HG02798 (cell line): Measurements from ENCODE around the gene LY6G5C.

ENCODE experiments used
- ATAC-seq: cut with Tn5 transposase; IDR thresholded peaks from one replicate; pipeline ENCODE4 v1.9.1; 2021; ENCODE audit warnings: mild to moderate bottlenecking; ENCODE audit not compliant: unreplicated experiment, poor library complexity

The LY6G5C gene

GRCh38 chr6:31692353-31692752 is 11.5 kb upstream of the LY6G5C start:
- ATAC-seq: no peak

GRCh38 chr6:31691564-31692108 is 10.8 kb upstream of the LY6G5C start:
- no peak for ATAC-seq

- no peak for ATAC-seq
Observed at GRCh38 chr6:31691078-31691463, 10.2 kb upstream of the LY6G5C start.

- ATAC-seq: no peak
Observed at GRCh38 chr6:31690231-31691077, 9.6 kb upstream of the LY6G5C start.

DNA sequence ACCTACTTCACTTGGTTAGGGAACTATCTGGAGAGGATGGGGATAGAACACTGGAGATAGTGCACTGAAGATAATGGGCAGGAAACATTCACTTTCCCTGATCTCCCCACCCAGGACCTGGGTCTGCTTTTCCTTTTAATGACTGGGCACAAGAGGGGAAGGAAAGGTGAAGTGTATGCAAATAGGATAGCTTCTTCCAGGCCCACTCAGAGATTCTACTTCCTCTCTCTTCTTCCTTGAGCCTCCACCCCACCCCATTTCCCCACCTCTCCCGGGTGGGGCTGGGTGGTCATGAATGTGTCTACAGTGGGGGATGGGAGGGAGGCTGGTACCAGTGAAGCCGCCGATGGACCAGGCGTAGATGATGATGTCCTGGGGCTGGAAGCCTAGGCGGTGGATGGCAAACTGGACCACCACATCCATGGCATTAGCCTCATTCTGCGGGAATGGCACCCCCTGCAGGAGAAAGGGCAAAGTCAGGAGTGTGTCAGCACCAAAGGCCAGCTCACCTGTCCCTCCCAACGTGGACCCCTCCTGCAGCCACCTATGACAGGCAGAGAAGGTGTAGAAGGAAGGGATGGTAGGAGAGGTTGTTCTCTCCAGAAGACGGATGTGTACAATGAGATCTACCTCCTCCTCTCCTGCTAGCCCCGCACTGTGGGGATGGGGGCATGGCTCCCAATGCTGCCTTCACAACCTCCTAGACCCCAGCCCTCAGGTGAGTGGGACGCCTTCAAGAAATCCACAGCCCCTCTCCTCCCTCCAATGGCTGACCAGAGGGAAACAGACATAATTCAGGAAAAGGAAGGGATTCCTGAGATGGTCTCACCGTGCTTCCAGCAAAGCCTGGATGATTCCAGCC is 8.6 kb upstream of the LY6G5C start:
- ATAC-seq: no peak

GRCh38 chr6:31687860-31688693 is 7.2 kb upstream of the LY6G5C start:
- no peak for ATAC-seq

DNA sequence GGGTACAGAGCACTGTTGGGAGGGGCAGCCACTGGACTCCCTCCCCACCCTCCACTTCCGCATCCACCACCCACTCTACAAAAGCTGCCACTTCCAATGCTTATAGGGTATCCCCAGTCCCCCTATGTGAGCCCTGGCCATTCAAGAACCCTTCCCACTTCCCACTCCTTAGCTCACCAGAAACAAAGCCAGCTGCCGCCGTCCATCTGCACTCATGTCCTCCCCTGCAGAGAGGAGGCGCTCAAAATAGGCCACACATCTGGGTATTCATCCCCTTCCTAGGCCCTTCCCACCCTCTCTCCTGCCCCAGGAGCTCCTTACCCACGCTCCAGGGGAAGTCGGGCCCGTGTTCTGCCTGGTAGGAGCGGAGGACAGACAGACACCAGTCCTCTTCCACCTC is 6.5 kb upstream of the LY6G5C start:
- ATAC-seq: no peak

- no peak for ATAC-seq
Observed at GRCh38 chr6:31686483-31686882, 5.6 kb upstream of the LY6G5C start.

- ATAC-seq: no peak
Observed at GRCh38 chr6:31683591-31683990, 2.7 kb upstream of the LY6G5C start.

- ATAC-seq: peak; percentile 33
Observed at GRCh38 chr6:31681135-31681671, 336 bp upstream of the LY6G5C start.

- ATAC-seq: no peak
Observed at GRCh38 chr6:31677955-31678354, 2.9 kb downstream of the LY6G5C start.

DNA sequence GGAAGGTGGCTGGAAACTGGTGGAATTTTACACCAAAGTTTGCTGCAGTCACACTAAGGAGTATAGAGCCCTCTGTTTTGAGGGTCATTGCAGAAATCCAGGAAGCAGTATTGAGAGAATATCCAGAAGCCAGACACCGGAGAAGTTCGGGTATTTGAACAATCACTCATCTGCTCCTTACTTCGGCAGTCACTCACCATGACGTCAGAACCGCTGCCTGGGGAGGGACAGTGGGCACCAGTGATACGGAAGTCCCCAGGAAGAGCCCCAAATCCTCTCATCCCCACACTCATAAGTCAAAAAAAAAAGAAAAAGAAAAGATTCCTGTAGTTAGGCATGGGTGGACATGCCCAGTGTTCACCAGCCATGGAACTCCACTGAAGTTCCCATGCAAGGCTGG is 4.0 kb downstream of the LY6G5C start:
- ATAC-seq: no peak

DNA sequence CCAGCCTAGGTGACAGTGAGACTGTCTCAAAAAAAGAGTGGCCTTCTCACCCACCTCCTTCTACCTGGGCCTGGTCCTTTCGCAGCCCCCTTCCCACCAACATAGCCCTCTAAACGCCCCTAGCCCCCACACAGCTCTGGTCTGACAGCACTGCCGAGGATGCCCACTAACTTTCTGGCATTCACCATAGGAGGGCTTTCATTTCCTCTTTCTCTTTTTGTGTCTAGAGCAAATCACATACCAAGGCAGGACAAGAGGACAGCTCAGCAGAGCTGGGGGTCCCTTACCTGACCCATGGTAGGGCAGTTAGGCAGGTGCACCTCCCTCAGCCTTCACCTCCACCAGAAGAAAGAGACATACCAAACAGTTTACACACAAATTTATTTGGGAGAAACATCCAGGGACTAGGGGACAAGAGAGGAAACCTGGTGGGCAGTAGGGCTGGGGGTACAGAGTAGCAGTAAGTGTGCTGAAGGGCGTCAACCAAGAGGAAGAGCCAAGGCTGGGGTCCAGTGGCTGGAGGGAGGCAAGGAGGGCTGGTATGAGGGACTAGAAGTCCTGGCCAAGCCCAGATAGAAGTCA is 4.5 kb downstream of the LY6G5C start:
- ATAC-seq: no peak

- ATAC-seq: no peak
Observed at GRCh38 chr6:31669676-31670075, 11.2 kb downstream of the LY6G5C start, which contains the start of gene LY6G5B. Gene LY6G5B, plus strand, starts transcription at chr6:31669976. Its CDS starts 975 bp downstream, at chr6:31670951.

GRCh38 chr6:31666337-31666965 is 14.4 kb downstream of the LY6G5C start:
- ATAC-seq: no peak

DNA sequence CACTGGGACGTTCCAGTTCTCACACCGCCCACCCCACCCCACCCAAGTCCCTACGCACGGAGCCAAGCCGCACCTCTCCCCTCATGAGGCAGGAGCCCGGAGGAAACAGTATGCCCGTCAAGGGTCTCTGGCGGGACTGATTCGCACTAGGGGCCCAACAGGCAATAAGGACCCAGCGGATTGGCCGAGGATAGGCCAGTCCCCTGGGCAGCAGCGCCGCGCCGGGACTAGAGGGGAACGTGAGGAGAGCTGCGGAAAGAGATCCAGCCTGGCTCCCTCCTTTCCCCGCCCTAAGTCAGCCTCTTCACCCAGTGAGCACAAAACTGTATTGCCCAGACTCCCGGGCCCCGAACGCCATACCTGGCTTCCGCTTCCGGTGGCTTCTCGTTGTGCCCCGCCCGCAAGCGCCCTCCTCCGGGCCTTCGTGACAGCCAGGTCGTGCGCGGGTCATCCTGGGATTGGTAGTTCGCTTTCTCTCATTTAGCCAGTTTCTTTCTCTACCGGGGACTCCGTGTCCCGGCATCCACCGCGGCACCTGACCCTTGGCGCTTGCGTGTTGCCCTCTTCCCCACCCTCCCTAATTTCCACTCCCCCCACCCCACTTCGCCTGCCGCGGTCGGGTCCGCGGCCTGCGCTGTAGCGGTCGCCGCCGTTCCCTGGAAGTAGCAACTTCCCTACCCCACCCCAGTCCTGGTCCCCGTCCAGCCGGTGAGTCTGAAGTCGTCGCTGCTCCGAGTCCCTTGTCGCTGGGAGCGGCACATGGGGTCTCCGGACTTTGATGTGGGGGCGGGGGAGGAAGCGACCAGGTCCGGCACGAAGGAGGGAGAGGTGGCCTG is 15.1 kb downstream of the LY6G5C start, which contains the start of gene CSNK2B:
Gene CSNK2B (plus strand): TSS at position 580 of the 836 bp plus-strand sequence. CDS start 752 bp downstream, outside the sequence.
- ATAC-seq: peak; percentile 85

DNA sequence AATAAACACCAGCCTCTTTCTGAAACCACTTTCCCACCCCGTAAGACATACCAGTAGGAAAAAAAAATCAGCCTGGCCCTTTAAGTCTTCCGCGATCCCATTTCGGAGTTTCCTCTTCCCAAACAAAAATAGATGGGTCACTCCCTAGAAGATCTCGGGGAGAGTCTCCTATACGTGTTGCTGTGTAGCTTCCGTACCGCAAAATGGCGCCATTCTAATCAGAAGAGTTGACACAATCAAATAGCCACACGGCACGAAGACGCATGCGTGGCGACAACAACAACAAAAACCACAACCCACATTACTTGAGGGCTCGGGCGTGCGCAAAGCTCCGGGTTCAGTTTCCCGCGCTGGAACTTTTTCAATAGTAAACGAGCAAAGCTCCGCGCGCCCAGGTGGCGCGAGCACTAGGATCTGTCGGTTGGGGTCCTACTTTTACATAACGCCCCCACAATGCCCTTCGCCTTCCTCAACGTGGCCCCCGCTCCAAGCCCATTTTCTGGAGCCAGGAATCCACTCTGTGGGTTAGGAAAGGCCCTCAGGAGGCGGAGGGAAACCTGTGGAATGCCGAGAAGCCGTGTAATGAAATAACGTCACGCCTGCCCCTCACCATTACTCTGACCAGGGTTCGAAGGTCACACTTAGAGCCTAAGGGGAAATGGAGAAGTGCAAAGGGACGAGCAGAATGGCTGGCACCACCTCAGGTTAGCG is 15.9 kb downstream of the LY6G5C start, which contains the start of gene GPANK1:
Gene GPANK1 (minus strand): TSS at position 208 of the 711 bp plus-strand sequence. CDS start 519 bp downstream, outside the sequence.
- ATAC-seq: peak; percentile 33
